Activated B cell treated with CpG ODN at 0.5 μM for 24 hours (primary cell): Measurements from ENCODE around the gene SRPK3. TPM values are rescaled to one million over a fixed set of nuclear protein-coding genes. Genes with fewer than 3 reads are reported as not detected.

Source experiments
- ATAC-seq: fragments of 200-7000 bp; cut with Tn5 transposase; one replicate; pipeline ENCODE4 v1.10.0; 2021; ENCODE audit warnings: low read depth, mild to moderate bottlenecking, moderate library complexity
- CTCF ChIA-PET: fragments of 350-600 bp; sonication (Branson Sonifier 250); formaldehyde crosslinking; loops from one replicate; lab custom pipeline; 2021; ENCODE audit warnings: antibody characterized with exemption; lab: Charles Lee
- POLR2A ChIA-PET: fragments of 350-600 bp; sonication (Branson Sonifier 250); formaldehyde crosslinking; loops from one replicate; lab custom pipeline; 2021; ENCODE audit warnings: antibody characterized with exemption; lab: Charles Lee
- DNase-seq: peaks from one replicate; pipeline ENCODE4 v3.0.0; 2022
- H3K27ac Mint-ChIP-seq: one replicate; pipeline ENCODE4 v1.8.0; 2020; ENCODE audit warnings: mixed read lengths
- H3K27me3 Mint-ChIP-seq: one replicate; pipeline ENCODE4 v1.8.0; 2021; ENCODE audit warnings: mixed read lengths
- H3K36me3 Mint-ChIP-seq: one replicate; pipeline ENCODE4 v1.8.0; 2021; ENCODE audit warnings: low read depth, mixed read lengths
- H3K4me1 Mint-ChIP-seq: one replicate; pipeline ENCODE4 v1.8.0; 2021; ENCODE audit warnings: mixed read lengths
- H3K4me3 Mint-ChIP-seq: one replicate; pipeline ENCODE4 v1.8.0; 2020; ENCODE audit warnings: mild to moderate bottlenecking, mixed read lengths
- H3K9me3 Mint-ChIP-seq: one replicate; pipeline ENCODE4 v1.8.0; 2020; ENCODE audit warnings: mixed read lengths
- intact Hi-C: fragments of 100-400 bp; cut with micrococcal nuclease; formaldehyde crosslinking; loops from one replicate; pipeline ENCODE4 v1.15.1; 2024
- total RNA-seq: library from RNA; stranded (reverse); gene quantifications from 2 replicates; pipeline ENCODE4 v1.2.3, GENCODE V29; 2022
- TF ChIP-seq, protein P1 (sequence below): fragments of 200-600 bp; IDR thresholded peaks from one replicate; pipeline ENCODE4 v1.8.0; 2022; ENCODE audit warnings: antibody characterized with exemption, mild to moderate bottlenecking

SRPK3 gene
- total RNA-seq, 1 donor from 2014 or later = not detected

- Mint-ChIP-seq H3K27ac (no peak overlapping the region), H3K27me3 (peaks cover 15% of the 10 kb centered on the region), H3K9me3 (no peaks in the 10 kb centered on the region), H3K4me1 (peaks cover 10% of the 10 kb centered on the region), H3K4me3 (no peak overlapping the region), H3K36me3 (no peaks in the 10 kb centered on the region)
- intact Hi-C loops = no loop called here
- POLR2A ChIA-PET = no interaction called here
- no peak for ATAC-seq
- TF ChIP-seq, protein P1, sequence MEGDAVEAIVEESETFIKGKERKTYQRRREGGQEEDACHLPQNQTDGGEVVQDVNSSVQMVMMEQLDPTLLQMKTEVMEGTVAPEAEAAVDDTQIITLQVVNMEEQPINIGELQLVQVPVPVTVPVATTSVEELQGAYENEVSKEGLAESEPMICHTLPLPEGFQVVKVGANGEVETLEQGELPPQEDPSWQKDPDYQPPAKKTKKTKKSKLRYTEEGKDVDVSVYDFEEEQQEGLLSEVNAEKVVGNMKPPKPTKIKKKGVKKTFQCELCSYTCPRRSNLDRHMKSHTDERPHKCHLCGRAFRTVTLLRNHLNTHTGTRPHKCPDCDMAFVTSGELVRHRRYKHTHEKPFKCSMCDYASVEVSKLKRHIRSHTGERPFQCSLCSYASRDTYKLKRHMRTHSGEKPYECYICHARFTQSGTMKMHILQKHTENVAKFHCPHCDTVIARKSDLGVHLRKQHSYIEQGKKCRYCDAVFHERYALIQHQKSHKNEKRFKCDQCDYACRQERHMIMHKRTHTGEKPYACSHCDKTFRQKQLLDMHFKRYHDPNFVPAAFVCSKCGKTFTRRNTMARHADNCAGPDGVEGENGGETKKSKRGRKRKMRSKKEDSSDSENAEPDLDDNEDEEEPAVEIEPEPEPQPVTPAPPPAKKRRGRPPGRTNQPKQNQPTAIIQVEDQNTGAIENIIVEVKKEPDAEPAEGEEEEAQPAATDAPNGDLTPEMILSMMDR = no peak
- CTCF ChIA-PET = no interaction called here
- no peak for DNase-seq
Observed at GRCh38 chrX:153825042-153825441, 44.2 kb downstream of the SRPK3 start.

DNA sequence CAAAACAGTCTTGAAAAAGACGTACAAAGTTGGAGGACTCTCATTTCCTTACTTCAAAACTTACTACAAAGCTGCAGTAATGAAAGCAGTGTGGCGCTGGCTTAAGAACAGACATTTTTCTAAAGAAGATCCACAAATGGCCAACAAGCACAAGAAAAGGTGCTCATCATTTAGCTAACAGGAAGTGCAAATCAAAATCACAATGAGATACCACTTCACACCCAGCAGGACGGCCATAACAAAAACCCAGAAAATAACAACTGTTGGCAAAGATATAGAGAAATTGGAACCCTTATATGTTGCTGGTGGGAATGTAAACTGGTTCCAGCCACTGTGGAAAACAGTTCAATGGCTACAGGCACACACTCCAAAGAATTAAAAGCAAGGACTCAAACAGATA is 46.2 kb downstream of the SRPK3 start:
- DNase-seq = no peak
- intact Hi-C loops = no loop called here
- Mint-ChIP-seq H3K36me3 (no peaks in the 10 kb centered on the region), H3K4me3 (no peak overlapping the region), H3K27ac (no peak overlapping the region), H3K9me3 (no peaks in the 10 kb centered on the region), H3K27me3 (peaks cover 16% of the 10 kb centered on the region), H3K4me1 (peaks cover 10% of the 10 kb centered on the region)
- CTCF ChIA-PET = no interaction called here
- POLR2A ChIA-PET = no interaction called here
- TF ChIP-seq, protein P1 = no peak
- ATAC-seq = no peak

DNA sequence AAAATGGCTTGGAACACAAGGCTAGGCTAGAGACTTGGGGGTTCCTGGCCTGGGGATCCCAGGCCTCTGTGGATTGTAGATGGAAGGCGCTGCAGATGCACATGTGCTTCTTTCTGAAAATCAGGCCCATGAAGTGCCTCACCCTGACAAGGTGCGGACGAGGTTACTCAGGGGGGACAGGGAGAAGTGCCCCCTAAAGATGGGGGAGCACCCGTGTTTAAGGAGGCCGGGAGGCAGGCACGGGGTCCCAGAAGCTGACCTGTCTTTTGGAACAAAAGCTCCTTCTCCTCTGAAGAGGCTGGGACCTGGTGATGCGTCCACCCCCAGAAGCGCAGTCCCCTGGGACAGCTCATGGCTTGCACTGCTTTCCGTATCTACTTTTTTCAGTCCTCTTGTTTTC is 47.1 kb downstream of the SRPK3 start:
- CTCF ChIA-PET = no interaction called here

DNA sequence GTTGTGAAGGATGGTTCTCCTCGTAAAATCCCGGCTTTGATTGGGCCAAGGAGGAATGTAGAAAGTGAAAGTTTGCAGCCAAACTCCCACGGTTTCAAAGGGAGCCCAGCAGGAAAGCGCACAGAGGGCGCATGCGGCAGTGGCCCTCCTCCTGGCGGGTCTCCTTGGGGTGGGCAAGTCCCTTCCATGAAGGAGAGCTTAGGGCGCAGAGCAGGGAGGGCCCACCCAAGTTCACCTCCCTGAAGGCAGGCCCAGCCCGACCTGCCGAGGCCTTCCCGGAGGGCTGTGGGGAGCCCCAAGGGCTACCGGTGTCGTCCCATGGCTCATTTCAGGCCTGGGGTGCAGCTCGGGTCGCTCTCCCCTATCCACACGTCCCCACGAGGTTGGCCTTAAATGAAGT is 47.5 kb downstream of the SRPK3 start:
- Mint-ChIP-seq H3K9me3 (no peaks in the 10 kb centered on the region), H3K27ac (no peak overlapping the region), H3K27me3 (peaks cover 19% of the 10 kb centered on the region), H3K4me1 (peaks cover 7% of the 10 kb centered on the region), H3K4me3 (no peak overlapping the region), H3K36me3 (no peaks in the 10 kb centered on the region)
- TF ChIP-seq, protein P1 = no peak
- ATAC-seq (no peak), DNase-seq (no peak)
- intact Hi-C loops = no loop called here
- CTCF ChIA-PET = no interaction called here
- POLR2A ChIA-PET = no interaction called here

More for the DNA sequence above, 47.1 kb downstream of the SRPK3 start:
- intact Hi-C loops = no loop called here
- Mint-ChIP-seq H3K27me3 (peaks cover 19% of the 10 kb centered on the region), H3K36me3 (no peaks in the 10 kb centered on the region), H3K27ac (no peak overlapping the region), H3K9me3 (no peaks in the 10 kb centered on the region), H3K4me1 (peaks cover 7% of the 10 kb centered on the region), H3K4me3 (no peak overlapping the region)
- no peak for DNase-seq
- ATAC-seq = no peak
- POLR2A ChIA-PET = no interaction called here
- TF ChIP-seq, protein P1 = no peak

DNA sequence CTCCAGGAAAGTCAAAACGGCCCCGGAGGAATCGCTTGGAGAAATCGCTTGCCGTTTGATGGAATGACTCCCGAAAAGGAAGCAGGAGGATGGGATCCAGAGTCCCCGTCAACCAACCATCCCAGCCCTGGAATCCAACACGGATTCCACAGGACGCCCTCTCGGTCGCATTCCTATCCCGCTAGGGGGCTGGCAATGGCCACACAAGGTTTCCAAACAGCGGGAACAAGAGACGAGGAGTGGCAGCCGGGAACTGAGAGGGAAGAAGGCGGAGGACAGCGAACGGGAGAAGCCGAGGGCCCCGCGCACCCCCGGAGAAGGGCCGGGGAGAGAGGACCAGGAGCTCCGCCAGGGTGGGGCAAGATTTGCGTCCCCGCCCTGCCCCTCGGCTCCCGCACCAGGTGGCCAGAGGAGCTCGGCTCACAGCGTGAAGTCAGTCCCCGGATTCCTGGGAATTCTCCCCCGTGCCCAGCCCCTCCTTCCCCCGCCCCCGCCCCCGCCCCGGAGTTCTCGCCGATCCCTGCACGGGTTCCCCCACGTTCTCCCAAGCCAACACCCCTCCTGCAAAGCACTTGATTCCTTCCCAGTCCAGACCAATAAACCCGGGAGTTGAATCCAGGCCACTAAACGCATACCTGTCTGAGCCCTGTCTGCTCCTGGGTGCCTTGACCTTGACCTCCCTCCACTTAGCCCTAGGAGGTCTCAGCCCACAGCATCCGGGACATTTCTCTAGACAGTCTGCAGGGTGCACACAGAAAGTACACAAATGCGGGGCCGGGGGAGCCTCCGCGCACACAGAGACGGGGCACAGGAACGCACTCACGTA is 48.1 kb downstream of the SRPK3 start:
- ChIA-PET CTCF (no interaction called here), POLR2A (no interaction called here)
- H3K27me3 Mint-ChIP-seq = peaks cover 17% of the 10 kb centered on the region
- H3K36me3 Mint-ChIP-seq = no peaks in the 10 kb centered on the region
- H3K27ac Mint-ChIP-seq = no peak overlapping the region
- TF ChIP-seq, protein P1 = no peak
- intact Hi-C loops = no loop called here
- no peaks in the 10 kb centered on the region for H3K9me3 Mint-ChIP-seq
- H3K4me1 Mint-ChIP-seq = peaks cover 7% of the 10 kb centered on the region
- ATAC-seq (peak; percentile 14), DNase-seq (no peak)
- H3K4me3 Mint-ChIP-seq = peak overlapping the region; percentile 41
